Motor neuron (in vitro differentiated cells): ENCODE measurements around the gene ARHGAP26. TPM values are rescaled to one million over a fixed set of nuclear protein-coding genes. Genes with fewer than 3 reads are reported as not detected.

Experiments used
- ATAC-seq, 8 experiments: fragments of 200-7000 bp; cut with Tn5 transposase; replicated peaks in 6 of 8; 2 replicates each; pipeline ENCODE4 v1.8.0; 2021; ENCODE audit warnings: mild to moderate bottlenecking in 8 of 8, moderate library complexity in 8 of 8
- H3K27ac ChIP-seq, 2 donors: fragments of 250-450 bp; sonication (Bioruptor Pico); 2 replicates each; pipeline ENCODE4 v1.9.0; 2021; ENCODE audit warnings: antibody characterized with exemption in 2 of 2, mild to moderate bottlenecking in 2 of 2, moderate library complexity in 1 of 2
- H3K4me1 ChIP-seq, 2 donors: fragments of 250-450 bp; sonication (Bioruptor Pico); replicated peaks in 1 of 2; 2 replicates each; pipeline ENCODE4 v1.6.1; 2021; ENCODE audit warnings: antibody characterized with exemption in 2 of 2, mild to moderate bottlenecking in 2 of 2, moderate library complexity in 1 of 2
- H3K4me3 ChIP-seq, 5 donors: fragments of 250-450 bp; sonication (Bioruptor Pico); 2 replicates each; pipeline ENCODE4 v1.9.0; 2021; ENCODE audit warnings: antibody characterized with exemption in 5 of 5, mild to moderate bottlenecking in 5 of 5, moderate library complexity in 4 of 5
- WGBS, 10 experiments: fragments of 450-650 bp; shearing (Covaris generic); methylation state at CpG; one replicate each; pipeline ENCODE4 v1.0.0; 2022; 5-methylcytosine and 5-hydroxymethylcytosine counted together
- in situ Hi-C, 9 experiments: fragments of 400-800 bp; cut with MboI; loops; one replicate each; pipeline ENCODE4 v1.15.0; 2021; ENCODE audit warnings: low sequenced_read_pairs in 9 of 9, low pct_unique_long_range_greater_than_20kb in 2 of 9; ENCODE audit not compliant: unreplicated experiment in 9 of 9
- total RNA-seq, 8 experiments: library from RNA; unstranded; fragments of 300-600 nt; gene quantifications; 2 replicates each; pipeline versions ENCODE4 v1.2.3 to v1.2.4, GENCODE V29; 2022

ARHGAP26 gene
- total RNA-seq, 8 experiments from 2014 or later = 1.3 to 14.2 (median 7.0) TPM

DNA sequence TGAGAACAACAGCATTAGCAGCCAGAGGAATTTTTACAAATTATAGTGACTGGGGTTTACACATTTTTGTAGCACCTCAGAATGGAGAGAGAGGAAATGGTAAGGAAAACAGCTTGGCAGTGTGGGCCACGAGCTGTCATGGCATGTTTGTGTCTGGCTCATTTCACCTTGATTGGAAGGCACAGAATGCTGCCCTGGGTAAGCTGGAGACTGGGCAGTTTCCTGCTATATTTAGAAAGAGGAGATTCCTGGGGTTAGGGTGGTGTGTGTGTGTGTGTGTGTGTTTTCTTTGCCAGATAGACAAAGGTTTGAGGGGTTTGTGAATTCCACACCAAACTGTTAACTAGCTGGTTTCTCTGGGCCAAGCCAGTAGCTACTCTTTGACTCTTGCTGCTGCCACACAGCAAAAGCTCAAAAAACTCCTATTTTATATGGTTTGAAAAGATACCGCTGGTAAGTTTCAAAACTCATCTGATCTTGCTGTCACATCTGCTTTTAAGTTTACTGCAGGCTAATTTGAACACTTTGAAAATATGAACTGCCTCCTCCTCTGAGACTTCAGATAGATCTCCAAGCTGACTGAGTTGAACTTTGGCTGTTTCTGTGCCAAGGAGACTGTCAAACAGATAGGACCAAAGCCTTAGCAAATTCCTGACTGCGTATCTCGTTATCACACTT is 9.1 kb downstream of the ARHGAP26 start:
- in situ Hi-C loops = no loop called here
- Histone ChIP-seq H3K27ac (no peak overlapping the region), H3K4me1 (peaks cover 6 to 8% of the 10 kb centered on the region in 2 donors), H3K4me3 (no peak overlapping the region)
- 43 to 100% (median 70%) methylated on average over 1 to 4 of the region's 4 CpGs; no CpG with 5 or more reads in 1 of the 10 experiments for WGBS, 10 experiments
- peak in 1 of 8 experiments; percentile 45 for ATAC-seq

DNA sequence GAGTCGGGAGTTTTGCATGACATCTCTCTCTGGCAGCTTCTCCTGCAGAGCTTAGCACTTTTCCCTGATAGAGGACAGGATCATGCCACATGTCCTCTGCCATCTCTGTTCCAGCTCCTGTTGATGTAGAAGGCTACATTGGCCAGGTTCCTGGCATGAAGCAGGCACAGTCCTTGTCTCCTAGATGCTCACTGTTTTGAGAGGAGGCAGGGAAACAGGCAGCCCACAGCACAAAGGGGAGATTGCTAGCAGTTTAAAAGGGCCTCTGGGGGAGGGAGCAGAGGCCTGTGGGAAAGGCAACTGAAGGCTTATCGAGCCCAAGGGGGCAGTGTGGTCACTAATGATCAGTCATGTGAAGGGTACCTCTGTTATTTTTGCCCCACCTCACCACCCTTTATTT is 10.7 kb downstream of the ARHGAP26 start:
- in situ Hi-C loops = no loop called here
- no peak overlapping the region for H3K27ac ChIP-seq
- H3K4me3 ChIP-seq = no peak overlapping the region
- H3K4me1 ChIP-seq = peaks cover 6 to 8% of the 10 kb centered on the region in 2 donors
- peak in 1 of 8 experiments; percentile 17 for ATAC-seq
- 40 to 80% (median 50%) methylated on average over 1 of the region's 2 CpGs; no CpG with 5 or more reads in 7 of the 10 experiments for WGBS, 10 experiments

DNA sequence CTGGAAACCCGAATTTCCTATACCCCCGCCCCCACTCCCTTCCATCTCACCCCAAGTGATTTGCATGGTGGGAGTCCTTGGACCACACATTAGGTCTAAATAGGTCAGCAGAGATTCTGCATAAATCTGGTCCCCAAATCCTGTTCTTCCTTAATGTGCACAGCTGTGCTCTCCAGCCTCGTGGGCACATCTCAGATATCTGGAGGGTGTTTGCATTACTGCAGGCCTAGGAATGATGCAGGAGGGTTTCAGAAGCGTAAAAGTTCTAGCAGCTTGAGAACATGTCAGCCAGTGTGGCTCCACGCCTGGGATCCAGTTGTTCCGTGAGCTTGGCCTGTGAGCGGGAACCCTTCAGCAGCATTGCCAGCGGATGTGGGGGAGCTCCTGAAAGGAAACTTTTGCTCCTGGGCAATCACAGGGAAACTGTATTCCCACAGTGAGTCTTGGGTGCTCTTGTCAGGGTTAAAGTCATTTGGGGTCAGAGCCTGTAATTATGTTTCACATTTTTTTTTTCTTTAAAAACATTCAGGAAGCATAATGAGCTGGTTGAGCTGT is 12.9 kb downstream of the ARHGAP26 start:
- WGBS, 10 experiments = 38 to 84% (median 81%) methylated on average over 4 to 7 of the region's 8 CpGs; no CpG with 5 or more reads in 5 of the 10 experiments
- H3K4me3 ChIP-seq = no peak overlapping the region
- in situ Hi-C loops = no loop called here
- peaks cover 6 to 8% of the 10 kb centered on the region in 2 donors for H3K4me1 ChIP-seq
- H3K27ac ChIP-seq = no peak overlapping the region
- ATAC-seq = no peak

DNA sequence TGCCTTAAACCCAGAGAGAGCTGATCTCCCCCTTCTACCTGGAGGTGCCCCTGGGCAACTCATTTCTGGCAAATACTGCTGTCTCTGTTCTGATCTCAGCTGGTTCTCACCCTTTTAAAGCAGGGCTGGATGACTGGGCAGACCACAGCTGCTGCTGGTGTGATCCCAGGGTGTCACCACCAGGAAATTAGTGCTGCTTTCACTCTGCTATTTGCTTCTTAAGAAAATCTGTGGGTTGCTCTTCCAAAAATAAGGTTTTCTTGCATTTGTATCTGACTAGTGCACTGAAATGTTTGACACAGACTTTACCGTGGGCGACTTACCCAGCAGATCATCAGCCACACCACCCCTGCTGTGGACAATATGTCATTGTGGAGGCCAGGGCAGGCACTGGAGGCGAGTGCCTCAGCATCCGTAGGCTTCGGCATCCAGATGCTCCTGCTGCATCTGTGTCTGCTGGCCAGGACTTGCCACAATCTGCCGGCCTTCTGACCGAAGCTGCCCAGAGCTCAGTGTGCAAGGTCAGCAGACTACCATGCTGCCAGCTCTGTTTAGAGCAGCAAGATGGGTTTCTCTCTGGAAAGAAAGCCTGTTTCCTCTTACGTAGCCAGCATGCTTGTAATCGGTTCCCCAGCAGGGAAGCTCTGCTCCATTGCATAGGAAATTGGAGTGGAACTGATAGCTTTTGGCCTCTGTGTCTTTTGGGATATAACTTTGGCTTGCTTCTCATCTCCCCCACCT is 13.6 kb downstream of the ARHGAP26 start:
- peaks cover 6 to 8% of the 10 kb centered on the region in 2 donors for H3K4me1 ChIP-seq
- no peak overlapping the region for H3K27ac ChIP-seq
- in situ Hi-C loops = no loop called here
- peak; percentile 42 to 76 (median 58) for ATAC-seq
- no peak overlapping the region for H3K4me3 ChIP-seq
- 19 to 80% (median 40%) methylated on average over 1 to 3 of the region's 9 CpGs; no CpG with 5 or more reads in 1 of the 10 experiments for WGBS, 10 experiments

DNA sequence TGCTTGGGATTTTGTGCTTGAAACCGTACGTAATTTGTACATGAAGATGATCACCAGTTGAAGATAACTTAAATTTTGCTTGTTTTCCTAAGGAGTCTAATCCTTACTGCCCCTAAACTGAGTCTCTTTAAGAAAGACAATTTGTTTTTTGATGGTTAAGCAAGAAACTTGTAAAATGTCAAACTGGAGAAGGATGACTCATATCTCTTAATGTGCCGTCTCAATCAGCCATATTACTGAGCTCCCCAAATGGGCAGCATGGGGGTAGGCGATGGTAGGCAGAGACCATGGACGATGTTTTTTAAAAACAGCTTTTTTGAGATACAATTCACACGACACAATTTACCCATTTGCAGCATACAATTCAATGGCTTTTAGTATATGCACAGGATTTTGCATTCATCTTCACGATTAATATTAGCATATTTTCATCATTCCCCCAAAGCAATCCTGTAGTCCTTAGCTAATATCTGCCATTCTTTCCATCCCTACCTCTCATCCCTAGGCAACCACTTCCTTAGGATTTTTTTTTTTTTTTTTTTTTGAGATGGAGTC is 14.3 kb downstream of the ARHGAP26 start:
- in situ Hi-C loops = no loop called here
- H3K27ac ChIP-seq = no peak overlapping the region
- peaks cover 5 to 6% of the 10 kb centered on the region in 2 donors for H3K4me1 ChIP-seq
- 62 to 97% (median 92%) methylated on average over 1 to 7 of the region's 7 CpGs for WGBS, 10 experiments
- no peak for ATAC-seq
- H3K4me3 ChIP-seq = no peak overlapping the region

DNA sequence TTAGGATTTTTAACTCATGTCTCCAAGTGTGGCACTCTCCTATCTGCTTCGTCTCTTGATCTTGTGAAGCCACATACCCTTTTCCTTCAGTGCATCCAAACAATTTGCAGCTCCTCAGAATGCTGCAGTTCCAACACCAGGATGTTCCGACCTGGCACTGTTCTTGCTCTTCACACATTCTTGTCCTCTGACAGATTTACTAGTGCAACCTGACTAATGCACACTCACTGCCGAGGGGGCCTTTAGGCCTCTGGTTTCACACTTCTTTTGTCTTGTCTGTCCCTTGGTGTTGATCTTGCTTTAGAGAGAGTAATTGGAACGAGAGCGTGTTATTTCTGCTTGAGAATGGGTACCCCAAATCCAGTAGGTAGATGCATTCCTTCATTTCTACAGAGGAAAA is 15.0 kb downstream of the ARHGAP26 start:
- Histone ChIP-seq H3K4me1 (peaks cover 5 to 6% of the 10 kb centered on the region in 2 donors), H3K27ac (no peak overlapping the region), H3K4me3 (no peak overlapping the region)
- no peak for ATAC-seq
- in situ Hi-C loops = no loop called here
- 68 to 100% (median 85%) methylated on average over 3 to 5 of the region's 5 CpGs; no CpG with 5 or more reads in 3 of the 10 experiments for WGBS, 10 experiments

DNA sequence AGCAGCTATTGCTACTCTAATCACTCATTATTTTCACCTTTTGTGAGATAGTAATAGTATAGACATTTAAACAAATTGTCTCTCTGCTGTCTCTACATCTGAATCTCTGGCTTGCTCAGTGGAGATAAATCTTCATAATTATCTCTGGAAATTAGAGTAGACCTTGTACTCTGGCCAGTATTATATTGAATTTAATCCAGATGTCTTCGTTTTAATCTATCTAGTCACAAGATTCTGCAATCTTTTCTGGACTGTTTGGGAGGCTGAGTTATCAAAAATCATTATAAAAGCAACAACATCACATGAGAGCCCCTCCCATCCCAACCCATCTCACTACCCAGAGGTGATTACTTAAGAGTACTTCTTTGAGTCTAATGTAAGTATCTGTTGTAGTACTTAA is 19.0 kb downstream of the ARHGAP26 start:
- in situ Hi-C loops = no loop called here
- peaks cover 0 to under 1% of the 10 kb centered on the region in 2 donors for H3K4me1 ChIP-seq
- H3K27ac ChIP-seq = no peak overlapping the region
- ATAC-seq = peak in 1 of 8 experiments; percentile 37
- H3K4me3 ChIP-seq = no peak overlapping the region
- WGBS, 10 experiments = 0 to 67% (median 29%) methylated on average over 1 of the region's 1 CpG; no CpG with 5 or more reads in 3 of the 10 experiments

DNA sequence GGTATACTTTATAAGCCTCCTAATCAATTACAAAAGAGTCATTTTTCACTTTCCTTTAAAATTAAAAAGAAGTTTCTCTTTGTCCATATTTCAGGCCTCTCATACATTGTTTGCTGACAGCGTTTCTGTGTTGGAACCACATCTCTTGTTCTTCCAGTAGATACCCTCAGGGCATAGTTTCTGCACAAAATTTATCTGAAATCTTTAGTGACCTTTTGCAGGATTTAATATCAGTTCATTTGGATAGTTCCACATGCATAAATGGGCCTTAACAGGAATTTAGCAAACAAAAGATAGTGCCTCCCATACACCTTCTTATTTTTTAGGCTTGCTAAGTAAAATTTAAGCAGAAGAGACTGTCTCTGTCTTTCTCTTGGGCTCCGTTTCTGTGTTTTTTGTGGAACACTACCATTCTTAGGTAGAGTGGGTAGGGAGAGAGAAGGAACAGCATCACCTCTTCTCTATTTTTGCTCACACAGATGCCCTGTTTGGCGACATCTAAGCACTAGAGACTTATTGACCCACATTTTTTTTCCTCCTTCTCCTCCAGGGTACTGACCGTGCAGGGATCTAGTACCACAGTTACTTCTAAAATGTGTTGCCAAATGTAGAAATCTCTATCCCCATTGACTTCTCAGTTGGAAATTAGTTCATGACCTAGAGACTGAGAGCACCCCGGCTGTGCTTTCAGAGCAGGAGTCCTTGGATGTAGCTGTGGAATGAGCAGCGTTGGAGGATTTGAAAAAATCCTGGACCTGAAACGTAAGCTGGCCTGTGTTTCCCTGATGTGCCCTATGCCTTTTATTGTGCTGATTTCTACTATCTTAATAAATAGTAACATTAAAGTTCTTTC is 22.1 kb downstream of the ARHGAP26 start:
- in situ Hi-C loops = no loop called here
- 79 to 97% (median 88%) methylated on average over 1 to 7 of the region's 7 CpGs for WGBS, 10 experiments
- ATAC-seq = no peak

DNA sequence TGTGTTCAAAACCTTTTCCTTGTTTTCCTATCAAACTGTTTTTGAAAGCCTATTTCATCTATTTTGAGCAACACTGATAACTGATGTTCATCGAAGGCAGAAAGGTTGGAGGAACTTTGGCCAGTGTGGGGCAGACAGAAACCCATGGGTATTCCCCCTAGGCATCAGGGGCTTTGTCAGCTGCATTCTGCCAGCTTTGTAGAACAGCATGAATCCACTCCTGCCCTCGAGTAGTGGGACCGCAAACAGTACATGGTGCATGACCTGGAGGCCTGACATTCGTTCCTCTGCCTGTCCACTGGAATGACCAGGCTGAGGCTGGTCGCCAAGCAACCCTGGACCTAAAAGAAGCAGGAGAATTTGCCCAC is 22.7 kb downstream of the ARHGAP26 start:
- 74 to 100% (median 82%) methylated on average over 1 to 5 of the region's 5 CpGs; no CpG with 5 or more reads in 2 of the 10 experiments for WGBS, 10 experiments
- peak in 1 of 8 experiments; percentile 39 for ATAC-seq

More for the DNA sequence above, 22.1 kb downstream of the ARHGAP26 start:
- Histone ChIP-seq H3K4me1 (no peaks in the 10 kb centered on the region), H3K4me3 (no peak overlapping the region), H3K27ac (no peak overlapping the region)

DNA sequence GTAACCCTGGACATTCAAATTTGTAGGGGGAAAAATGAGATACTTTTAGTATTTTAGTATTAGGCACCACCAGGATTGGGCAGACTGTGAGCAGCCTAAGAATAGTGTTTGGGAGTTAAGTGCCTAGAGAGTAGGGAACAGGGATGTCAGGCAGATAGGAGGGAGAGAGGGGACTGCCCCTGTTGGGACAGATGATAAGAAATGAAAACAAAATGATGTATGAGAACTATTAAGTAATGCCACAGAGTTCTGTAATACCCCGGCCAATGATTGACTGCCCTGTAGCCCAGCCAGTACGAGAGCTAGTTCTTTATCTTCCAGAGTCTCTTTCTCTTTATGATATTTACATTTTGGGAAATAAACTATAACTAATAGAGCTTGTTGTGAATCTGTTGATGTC is 24.4 kb downstream of the ARHGAP26 start:
- WGBS, 10 experiments = 87 to 100% (median 95%) methylated on average over 1 to 2 of the region's 2 CpGs; no CpG with 5 or more reads in 1 of the 10 experiments
- Histone ChIP-seq H3K27ac (no peak overlapping the region), H3K4me3 (no peak overlapping the region), H3K4me1 (no peaks in the 10 kb centered on the region)
- in situ Hi-C loops = no loop called here
- no peak for ATAC-seq

More for the DNA sequence above, 22.7 kb downstream of the ARHGAP26 start:
- Histone ChIP-seq H3K4me3 (no peak overlapping the region), H3K27ac (no peak overlapping the region), H3K4me1 (no peaks in the 10 kb centered on the region)
- in situ Hi-C loops = no loop called here

DNA sequence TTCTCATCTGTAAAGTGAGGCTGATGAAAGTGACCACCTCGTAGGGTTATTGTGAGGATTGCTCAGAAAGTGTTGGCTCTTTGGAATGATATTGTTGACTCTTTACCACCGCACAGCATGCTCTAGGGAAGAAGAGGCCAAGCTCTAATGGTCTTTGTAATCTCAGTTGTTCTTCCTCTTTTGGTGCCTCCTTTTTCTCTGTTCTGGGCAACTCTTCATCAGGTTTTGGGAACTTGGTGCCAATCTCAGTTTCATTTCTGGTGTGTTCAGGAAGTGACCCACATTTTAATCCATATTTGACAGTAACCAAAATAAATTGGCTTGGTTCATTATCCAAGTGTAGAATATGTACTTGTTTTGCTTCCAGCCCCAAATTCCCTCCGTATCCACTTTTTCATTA is 25.1 kb downstream of the ARHGAP26 start:
- no peak overlapping the region for H3K4me3 ChIP-seq
- no peaks in the 10 kb centered on the region for H3K4me1 ChIP-seq
- in situ Hi-C loops = no loop called here
- no peak overlapping the region for H3K27ac ChIP-seq
- ATAC-seq = no peak
- WGBS, 10 experiments = 64 to 100% (median 93%) methylated on average over 1 to 3 of the region's 3 CpGs; no CpG with 5 or more reads in 1 of the 10 experiments

DNA sequence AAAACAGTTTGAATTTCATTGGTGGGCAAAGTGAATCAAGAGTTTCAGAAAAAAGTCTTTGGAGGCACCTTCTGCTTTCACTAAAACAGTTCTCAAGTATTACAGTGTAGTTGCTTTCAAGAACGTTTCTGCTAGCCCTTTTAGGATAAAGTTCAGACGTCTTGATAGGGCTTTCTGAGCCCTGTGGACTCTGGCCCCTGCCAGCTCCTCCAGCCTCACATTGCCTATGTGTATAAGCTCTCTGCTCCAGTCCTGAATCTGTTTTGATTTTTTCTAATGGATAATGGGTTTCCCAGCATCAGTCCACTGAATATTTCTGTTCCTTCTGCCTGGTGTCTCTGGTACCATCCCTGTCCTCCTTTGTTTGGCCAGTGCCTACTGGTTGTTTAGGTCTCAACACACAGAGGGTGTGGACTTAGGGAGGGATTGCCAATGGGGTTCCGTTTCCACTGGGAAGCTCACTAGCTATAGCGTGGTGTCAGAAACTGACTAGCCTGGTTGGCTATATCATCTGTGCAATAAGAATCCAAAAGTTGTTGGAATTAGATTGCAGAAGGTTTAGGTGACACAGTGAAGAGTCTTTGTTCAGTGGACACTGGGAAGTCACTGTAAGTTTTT is 26.4 kb downstream of the ARHGAP26 start:
- ATAC-seq = no peak
- H3K4me3 ChIP-seq = no peak overlapping the region
- no peak overlapping the region for H3K27ac ChIP-seq
- in situ Hi-C loops = no loop called here
- WGBS, 10 experiments = 40 to 100% (median 86%) methylated on average over 1 to 4 of the region's 4 CpGs; no CpG with 5 or more reads in 1 of the 10 experiments
- no peaks in the 10 kb centered on the region for H3K4me1 ChIP-seq
